Pericardium fibroblast (primary cell): ENCODE results near the gene SOCS1. TPM values are rescaled to one million over a fixed set of nuclear protein-coding genes. Genes with fewer than 3 reads are reported as not detected.

Experiments used
- total RNA-seq: library from RNA; depleted of rRNA; stranded (reverse); fragments of >200 nt; gene quantifications from 2 replicates; pipeline ENCODE4 v1.2.3, GENCODE V29; 2015

Gene SOCS1
- 3.2 and 5.7 TPM in 2 replicates for total RNA-seq

GRCh38 chr16:11255737-11256660 lies at the start of gene SOCS1:
Gene SOCS1, minus strand, starts transcription at chr16:11256204. Its CDS starts 726 bp downstream, at chr16:11255478.

GRCh38 chr16:11280616-11281522 lies 24.9 kb upstream of the SOCS1 start, which contains the start of gene PRM1:
Gene PRM1, minus strand, starts transcription at chr16:11281330. Its CDS starts 92 bp downstream, at chr16:11281238.

GRCh38 chr16:11276143-11276895 lies 20.3 kb upstream of the SOCS1 start, which contains the start of gene PRM2:
Gene PRM2, minus strand, starts transcription at chr16:11276480. Its CDS starts 110 bp downstream, at chr16:11276370.

GRCh38 chr16:11272921-11273720 lies 17.1 kb upstream of the SOCS1 start, which contains the start of gene PRM3:
Gene PRM3, minus strand, starts transcription at chr16:11273629. Its CDS starts 34 bp downstream, at chr16:11273595.

GRCh38 chr16:11268921-11269375 lies 12.9 kb upstream of the SOCS1 start, which contains the start of gene TNP2:
Gene TNP2, minus strand, starts transcription at chr16:11269325. Its CDS starts 63 bp downstream, at chr16:11269262.

Other genes starting within 250 kb of the SOCS1 start
- not detected in 2 replicates for gene TNP2, start 13.1 kb upstream of the SOCS1 start, total RNA-seq
- gene PRM3, start 17.4 kb upstream of the SOCS1 start, total RNA-seq = not detected in 2 replicates
- gene PRM2, start 20.3 kb upstream of the SOCS1 start, total RNA-seq = not detected in 2 replicates
- not detected in 2 replicates for gene PRM1, start 25.1 kb upstream of the SOCS1 start, total RNA-seq
- gene RMI2, start 89.3 kb upstream of the SOCS1 start, total RNA-seq = 1.9 and 2.8 TPM in 2 replicates